Adrenal gland (tissue), 12 donors: ENCODE results near the gene FOXO3. TPM values are rescaled to one million over a fixed set of nuclear protein-coding genes. Genes with fewer than 3 reads are reported as not detected.

Source experiments
- DNase-seq, 7 donors: peaks; one replicate each; pipeline ENCODE4 v3.0.0-alpha.2; 2019 to 2020
- H3K27ac ChIP-seq, 5 donors: fragments of 200-600 bp; sonication (generic) in 4 of 5; 1 replicate in 3 of 5; 2 replicates in 2 of 5; pipeline versions ENCODE4 v1.5.1 to v1.8.0; 2016 to 2020; ENCODE audit warnings: mild to moderate bottlenecking in 1 of 5
- H3K27me3 ChIP-seq: fragments of 200-600 bp; 2 replicates; pipeline ENCODE4 v1.8.0; 2021
- H3K36me3 ChIP-seq, 2 donors: fragments of 200-600 bp; replicated peaks in 1 of 2; 1 replicate in 1 of 2; 2 replicates in 1 of 2; pipeline versions ENCODE4 v1.5.1 to v1.8.0; 2018 to 2022
- H3K4me1 ChIP-seq, 2 donors: fragments of 200-600 bp; replicated peaks in 1 of 2; 1 replicate in 1 of 2; 2 replicates in 1 of 2; pipeline versions ENCODE4 v1.5.1 to v1.8.0; 2018 to 2021
- H3K4me3 ChIP-seq, 4 donors: fragments of 200-600 bp; sonication (generic) in 3 of 4; one replicate each; pipeline ENCODE4 v1.5.1; 2016 to 2018
- H3K9me3 ChIP-seq, 3 donors: fragments of 200-600 bp; sonication (generic) in 1 of 3; replicated peaks in 1 of 3; 1 replicate in 2 of 3; 2 replicates in 1 of 3; pipeline versions ENCODE4 v1.5.1 to v1.8.0; 2016 to 2021
- POLR2A ChIP-seq, 2 donors: fragments of 450-650 bp; IDR thresholded peaks; one replicate each; pipeline ENCODE4 v1.6.1; 2017; ENCODE audit warnings: antibody characterized with exemption in 2 of 2, mild to moderate bottlenecking in 2 of 2, moderate library complexity in 1 of 2
- WGBS, 4 donors: extraction: QIAGEN DNeasy Blood & Tissue Kit in 2 of 4; methylation state at CpG; one replicate each; pipeline versions ENCODE4 v1.1.5 to v1.1.7; 2013 to 2017; 5-methylcytosine and 5-hydroxymethylcytosine counted together
- intact Hi-C, 2 donors: fragments of 100-400 bp; cut with DNase I; formaldehyde crosslinking; loops; one replicate each; pipeline versions ENCODE4 v1.14.1 to v1.15.0; 2022 to 2023
- polyA plus RNA-seq, 3 donors: library from polyadenylated mRNA; stranded (reverse); fragments of 200-250 nt in 2 of 3; fragments of 350-450 nt in 1 of 3; fragmentation: Illumina TruSeq in 1 of 3; extraction: RNeasy Lipid Tissue Mini Kit (QIAGEN cat#74804) in 1 of 3; gene quantifications; one replicate each; pipeline ENCODE4 v1.2.3, GENCODE V29; 2013 to 2014
- total RNA-seq, 9 donors: library from RNA; depleted of rRNA in 4 of 9; stranded (reverse); fragments of >200 nt in 4 of 9; fragments of 120-200 nt in 1 of 9; fragmentation: NEBNext Ultra II Directional in 1 of 9; extraction: Animal tissue kit (Norgen Biotek cat#: 25700) in 1 of 9; gene quantifications; one replicate each; pipeline versions ENCODE4 v1.1.0 to v1.2.4, GENCODE V29; 2013 to 2023
- TF ChIP-seq, protein P1 (sequence below), 6 experiments: fragments of 450-650 bp in 4 of 6; fragments of 200-600 bp in 2 of 6; sonication (generic) in 1 of 6; IDR thresholded peaks; 1 replicate in 5 of 6; 2 replicates in 1 of 6; pipeline versions ENCODE4 v1.5.1 to v1.8.0; 2016 to 2021; ENCODE audit warnings: antibody characterized with exemption in 6 of 6, mild to moderate bottlenecking in 2 of 6, moderate library complexity in 1 of 6
- donor health status: healthy with polysubstance abuse.
- donor health status: Bipolar disorder and iron deficiency.
- donor health status: DM: yes; HTN: yes; CAD: no.
- donor health status: DM: no; HTN: no; CAD: no.
- donor health status: DM: no; HTN: no; CAD: no.
- donor health status: DM: yes; HTN: yes; CAD: no.

Gene FOXO3
- total and polyA plus RNA-seq, 12 donors: 8.3 to 38.7 (median 23.4) TPM

DNA sequence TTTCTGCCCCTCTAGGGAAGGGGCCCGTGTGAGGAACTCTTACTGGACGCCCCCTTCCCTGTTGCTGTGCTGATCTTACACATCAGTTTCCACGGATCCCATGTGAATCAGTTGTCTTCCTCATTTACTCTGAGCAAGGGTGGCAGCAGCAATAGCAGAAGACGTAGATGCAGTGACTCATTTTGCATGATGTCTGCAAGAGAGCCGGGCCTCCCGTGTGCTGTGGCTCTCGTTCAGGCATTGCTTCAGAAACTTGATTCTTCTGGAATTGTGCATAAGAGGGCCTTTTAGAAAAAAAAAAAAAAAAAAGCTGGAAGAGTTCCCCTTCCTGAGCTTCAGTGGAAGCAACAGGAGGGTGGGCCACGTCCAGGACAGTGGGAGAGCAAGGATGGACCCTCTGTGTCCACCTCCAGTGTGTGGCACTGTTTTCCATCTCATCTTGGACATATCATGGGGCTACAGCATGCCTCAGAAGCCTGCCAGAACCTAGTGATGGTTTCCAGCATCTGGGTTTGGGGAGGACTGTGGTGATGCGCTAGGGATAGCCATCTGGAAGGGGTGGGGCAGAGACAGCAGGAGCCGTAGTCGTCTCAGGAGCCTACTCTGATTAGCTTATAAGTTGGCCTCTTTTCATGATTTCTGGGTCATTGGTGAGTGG, 62.1 kb downstream of the FOXO3 start:
- no peaks in the 10 kb centered on the region for H3K27me3 ChIP-seq
- no peak overlapping the region for H3K4me3 ChIP-seq
- H3K36me3 ChIP-seq: no peaks in the 10 kb centered on the region
- peaks cover 17 to 81% of the 10 kb centered on the region in 2 donors for H3K4me1 ChIP-seq
- intact Hi-C loops: no loop called here
- TF ChIP-seq, protein P1, sequence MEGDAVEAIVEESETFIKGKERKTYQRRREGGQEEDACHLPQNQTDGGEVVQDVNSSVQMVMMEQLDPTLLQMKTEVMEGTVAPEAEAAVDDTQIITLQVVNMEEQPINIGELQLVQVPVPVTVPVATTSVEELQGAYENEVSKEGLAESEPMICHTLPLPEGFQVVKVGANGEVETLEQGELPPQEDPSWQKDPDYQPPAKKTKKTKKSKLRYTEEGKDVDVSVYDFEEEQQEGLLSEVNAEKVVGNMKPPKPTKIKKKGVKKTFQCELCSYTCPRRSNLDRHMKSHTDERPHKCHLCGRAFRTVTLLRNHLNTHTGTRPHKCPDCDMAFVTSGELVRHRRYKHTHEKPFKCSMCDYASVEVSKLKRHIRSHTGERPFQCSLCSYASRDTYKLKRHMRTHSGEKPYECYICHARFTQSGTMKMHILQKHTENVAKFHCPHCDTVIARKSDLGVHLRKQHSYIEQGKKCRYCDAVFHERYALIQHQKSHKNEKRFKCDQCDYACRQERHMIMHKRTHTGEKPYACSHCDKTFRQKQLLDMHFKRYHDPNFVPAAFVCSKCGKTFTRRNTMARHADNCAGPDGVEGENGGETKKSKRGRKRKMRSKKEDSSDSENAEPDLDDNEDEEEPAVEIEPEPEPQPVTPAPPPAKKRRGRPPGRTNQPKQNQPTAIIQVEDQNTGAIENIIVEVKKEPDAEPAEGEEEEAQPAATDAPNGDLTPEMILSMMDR (IDR thresholded peaks at IDR 0.05): no peak
- no peak for TF ChIP-seq POLR2A (IDR thresholded peaks at IDR 0.05)
- no peaks in the 10 kb centered on the region for H3K9me3 ChIP-seq
- DNase-seq: peak in 6 of 7 donors; percentile 36 to 73 (median 50)
- H3K27ac ChIP-seq: peak overlapping the region in 4 of 5 donors; percentile 15 to 66 (median 49)
- 63 to 71% (median 67%) methylated on average over 11 of the region's 11 CpGs for WGBS, 4 donors

DNA sequence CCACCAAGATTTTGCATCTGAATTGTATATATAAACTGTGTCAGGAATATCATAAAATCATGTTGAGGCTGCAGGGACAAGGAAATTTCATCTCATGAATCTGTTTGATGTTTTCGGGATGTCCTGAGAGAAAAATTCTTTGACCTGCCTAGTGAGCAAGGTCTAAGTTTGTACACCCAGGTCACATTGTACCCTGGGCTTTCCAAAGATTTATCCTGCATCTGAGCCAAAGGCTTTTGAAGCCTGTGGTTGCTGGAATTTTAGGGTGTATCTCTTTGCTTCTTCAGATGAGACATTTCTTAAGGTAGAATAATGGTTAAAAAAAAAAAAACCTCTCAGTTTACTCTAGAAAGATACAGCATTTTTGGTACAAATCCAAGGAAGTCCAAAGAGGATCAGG, 63.3 kb downstream of the FOXO3 start:
- H3K27ac ChIP-seq: no peak overlapping the region
- no peak for DNase-seq
- TF ChIP-seq POLR2A (IDR thresholded peaks at IDR 0.05): no peak
- TF ChIP-seq, protein P1 (IDR thresholded peaks at IDR 0.05): no peak
- H3K27me3 ChIP-seq: no peaks in the 10 kb centered on the region
- H3K36me3 ChIP-seq: no peaks in the 10 kb centered on the region
- intact Hi-C loops: no loop called here
- H3K9me3 ChIP-seq: no peaks in the 10 kb centered on the region
- H3K4me1 ChIP-seq: peaks cover 14 to 75% of the 10 kb centered on the region in 2 donors
- no peak overlapping the region for H3K4me3 ChIP-seq
- WGBS, 4 donors: 90 to 96% (median 95%) methylated on average over 1 of the region's 1 CpG

DNA sequence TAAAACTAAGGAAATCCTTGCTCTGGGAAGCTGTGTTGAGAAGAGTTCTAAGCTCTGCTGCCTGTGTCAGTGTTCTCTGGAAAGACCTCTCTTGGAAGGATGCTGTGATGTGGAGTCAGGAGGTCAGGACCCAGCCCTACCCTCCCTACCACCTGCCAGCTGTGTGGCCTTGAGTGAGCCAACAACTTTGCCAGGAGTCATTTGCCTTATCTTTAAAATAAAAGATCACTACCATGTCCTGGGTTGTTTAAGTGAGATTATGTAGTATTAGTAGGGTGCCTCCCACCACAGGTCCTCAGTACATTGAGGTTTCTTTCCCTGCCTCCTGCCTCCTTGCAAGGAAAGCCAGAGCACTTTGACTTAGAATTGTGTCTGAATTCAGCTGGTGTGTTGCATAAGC, 64.9 kb downstream of the FOXO3 start:
- no peak for DNase-seq
- H3K36me3 ChIP-seq: no peaks in the 10 kb centered on the region
- no peaks in the 10 kb centered on the region for H3K9me3 ChIP-seq
- H3K27me3 ChIP-seq: no peaks in the 10 kb centered on the region
- H3K4me1 ChIP-seq: peaks cover 13 to 71% of the 10 kb centered on the region in 2 donors
- intact Hi-C loops: no loop called here
- H3K4me3 ChIP-seq: no peak overlapping the region
- no peak for TF ChIP-seq POLR2A (IDR thresholded peaks at IDR 0.05)
- TF ChIP-seq, protein P1 (IDR thresholded peaks at IDR 0.05): no peak
- no peak overlapping the region for H3K27ac ChIP-seq

DNA sequence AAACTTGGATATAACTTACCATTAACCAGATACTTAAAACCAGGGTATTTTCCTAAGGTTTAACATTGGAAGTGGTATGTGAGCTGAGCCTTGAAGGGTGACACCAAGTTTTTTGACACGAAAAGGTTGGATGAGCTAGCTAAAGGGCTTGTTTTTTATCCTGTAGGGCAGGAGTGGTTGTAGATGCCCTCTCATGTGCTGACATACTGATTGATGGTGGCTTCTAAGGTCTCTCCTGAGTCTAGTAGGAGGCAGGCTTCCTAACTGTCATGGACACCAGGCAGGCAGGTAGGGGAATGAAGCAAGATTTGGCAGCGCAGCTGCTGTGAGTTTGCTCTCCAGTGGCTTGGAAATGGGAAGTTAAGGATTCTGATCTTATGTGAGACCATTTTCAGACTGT, 66.1 kb downstream of the FOXO3 start:
- Histone ChIP-seq H3K36me3 (no peaks in the 10 kb centered on the region), H3K27me3 (no peaks in the 10 kb centered on the region), H3K9me3 (no peaks in the 10 kb centered on the region), H3K27ac (no peak overlapping the region), H3K4me3 (no peak overlapping the region), H3K4me1 (peaks cover 5 to 71% of the 10 kb centered on the region in 2 donors)
- intact Hi-C loops: no loop called here
- 71 to 100% (median 92%) methylated on average over 1 to 2 of the region's 2 CpGs for WGBS, 4 donors
- no peak for TF ChIP-seq POLR2A (IDR thresholded peaks at IDR 0.05)
- TF ChIP-seq, protein P1 (IDR thresholded peaks at IDR 0.05): no peak
- no peak for DNase-seq
